ENCODE results near the gene ZNF513. TPM values are rescaled to one million over a fixed set of nuclear protein-coding genes. Genes with fewer than 3 reads are reported as not detected.

Gene ZNF513
- total RNA-seq, 1 donor from 2014 or later: 27.9 TPM

DNA sequence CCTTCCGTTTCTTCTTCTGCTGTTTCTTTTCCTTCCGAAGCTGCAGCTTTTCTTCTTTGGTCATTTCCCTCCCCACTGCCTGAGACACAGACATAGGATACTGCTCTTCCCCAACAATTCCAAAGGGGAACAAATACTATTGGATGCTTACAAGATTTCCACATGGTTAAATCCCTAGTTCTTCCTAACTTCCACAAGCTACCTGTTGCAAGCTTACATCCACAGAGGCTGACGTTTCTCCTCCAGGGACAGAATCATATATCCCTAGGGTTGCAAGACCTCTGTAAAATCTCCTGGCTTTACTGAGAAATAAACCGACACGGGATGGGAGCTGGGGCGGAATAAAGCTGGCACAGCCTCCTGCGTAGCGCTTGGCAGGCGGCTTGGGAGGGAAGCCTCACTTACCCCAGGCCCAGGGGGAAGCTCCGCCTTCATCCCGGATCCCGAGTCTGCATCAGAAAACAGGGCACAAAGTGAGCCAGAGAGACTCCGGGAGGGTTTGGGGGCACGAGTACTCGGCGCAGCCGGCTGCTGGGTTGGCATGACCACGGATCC, 11.0 kb downstream of the ZNF513 start:
- DNase-seq (ENCODE audit: low read depth, low spot score): no peak
- TF ChIP-seq, protein P1, sequence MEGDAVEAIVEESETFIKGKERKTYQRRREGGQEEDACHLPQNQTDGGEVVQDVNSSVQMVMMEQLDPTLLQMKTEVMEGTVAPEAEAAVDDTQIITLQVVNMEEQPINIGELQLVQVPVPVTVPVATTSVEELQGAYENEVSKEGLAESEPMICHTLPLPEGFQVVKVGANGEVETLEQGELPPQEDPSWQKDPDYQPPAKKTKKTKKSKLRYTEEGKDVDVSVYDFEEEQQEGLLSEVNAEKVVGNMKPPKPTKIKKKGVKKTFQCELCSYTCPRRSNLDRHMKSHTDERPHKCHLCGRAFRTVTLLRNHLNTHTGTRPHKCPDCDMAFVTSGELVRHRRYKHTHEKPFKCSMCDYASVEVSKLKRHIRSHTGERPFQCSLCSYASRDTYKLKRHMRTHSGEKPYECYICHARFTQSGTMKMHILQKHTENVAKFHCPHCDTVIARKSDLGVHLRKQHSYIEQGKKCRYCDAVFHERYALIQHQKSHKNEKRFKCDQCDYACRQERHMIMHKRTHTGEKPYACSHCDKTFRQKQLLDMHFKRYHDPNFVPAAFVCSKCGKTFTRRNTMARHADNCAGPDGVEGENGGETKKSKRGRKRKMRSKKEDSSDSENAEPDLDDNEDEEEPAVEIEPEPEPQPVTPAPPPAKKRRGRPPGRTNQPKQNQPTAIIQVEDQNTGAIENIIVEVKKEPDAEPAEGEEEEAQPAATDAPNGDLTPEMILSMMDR (conservative IDR thresholded peaks at IDR 0.05): no peak
- Mint-ChIP-seq H3K4me3 (peak overlapping the region; percentile 98), H3K4me1 (peaks cover 36% of the 10 kb centered on the region), H3K9me3 (no peaks in the 10 kb centered on the region), H3K36me3 (ENCODE audit: low read depth) (peaks cover 25% of the 10 kb centered on the region), H3K27ac (ENCODE audit: unreplicated experiment) (peak overlapping the region; percentile 96), H3K27me3 (ENCODE audit: low read depth) (peaks cover 6% of the 10 kb centered on the region)

DNA sequence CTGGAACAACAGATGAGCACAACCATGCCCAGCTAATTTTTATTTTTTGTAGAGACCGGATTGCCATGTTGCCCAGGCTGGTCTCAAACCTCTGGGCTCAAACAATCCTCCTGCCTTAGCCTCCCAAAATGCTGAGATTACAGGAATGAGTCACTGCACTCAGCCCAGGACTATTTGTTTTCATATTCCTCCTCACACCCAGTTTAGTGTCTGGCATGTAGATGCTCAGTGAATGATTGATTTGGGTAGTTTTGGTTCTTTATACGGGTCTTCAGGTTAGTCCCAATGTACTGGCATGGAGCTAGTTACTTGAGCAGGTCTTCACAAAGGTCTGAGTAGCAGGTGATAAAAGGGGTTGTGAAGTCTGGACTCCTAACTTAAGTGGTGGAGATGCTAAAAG, 16.6 kb downstream of the ZNF513 start:
- H3K36me3 Mint-ChIP-seq (ENCODE audit: low read depth): peaks cover 18% of the 10 kb centered on the region

GRCh38 chr2:27362678-27363420, 17.7 kb downstream of the ZNF513 start:
- no peak overlapping the region for H3K27ac Mint-ChIP-seq (ENCODE audit: unreplicated experiment)
- H3K9me3 Mint-ChIP-seq: no peaks in the 10 kb centered on the region
- no peaks in the 10 kb centered on the region for H3K27me3 Mint-ChIP-seq (ENCODE audit: low read depth)
- peak overlapping the region; percentile 29 for H3K4me3 Mint-ChIP-seq
- DNase-seq (ENCODE audit: low read depth, low spot score): no peak
- H3K36me3 Mint-ChIP-seq (ENCODE audit: low read depth): peaks cover 25% of the 10 kb centered on the region
- H3K4me1 Mint-ChIP-seq: peaks cover 8% of the 10 kb centered on the region
- TF ChIP-seq, protein P1 (conservative IDR thresholded peaks at IDR 0.05): no peak

More for the DNA sequence above, 16.6 kb downstream of the ZNF513 start:
- no peak for DNase-seq (ENCODE audit: low read depth, low spot score)
- Mint-ChIP-seq H3K4me3 (no peak overlapping the region), H3K27ac (ENCODE audit: unreplicated experiment) (no peak overlapping the region), H3K4me1 (peaks cover 5% of the 10 kb centered on the region), H3K27me3 (ENCODE audit: low read depth) (no peaks in the 10 kb centered on the region), H3K9me3 (no peaks in the 10 kb centered on the region)
- TF ChIP-seq, protein P1 (conservative IDR thresholded peaks at IDR 0.05): no peak

GRCh38 chr2:27356382-27357181, 24.0 kb downstream of the ZNF513 start, which contains the start of gene GTF3C2:
TSS of gene GTF3C2 (minus strand) at chr2:27356764. CDS start at chr2:27343554, 13,210 bp downstream.
- peak within 1 kb of the TSS; percentile 99 for H3K27ac Mint-ChIP-seq (ENCODE audit: unreplicated experiment)
- no peaks in the 10 kb centered on the region for H3K27me3 Mint-ChIP-seq (ENCODE audit: low read depth)
- DNase-seq (ENCODE audit: low read depth, low spot score): peak; percentile 90
- H3K9me3 Mint-ChIP-seq: peaks cover 2% of the 10 kb centered on the region
- peaks cover 11% of the 10 kb centered on the region for H3K36me3 Mint-ChIP-seq (ENCODE audit: low read depth)
- H3K4me3 Mint-ChIP-seq: peak within 1 kb of the TSS; percentile 98
- H3K4me1 Mint-ChIP-seq: peaks cover 49% of the 10 kb centered on the region
- TF ChIP-seq, protein P1 (conservative IDR thresholded peaks at IDR 0.05): no peak

- peak; percentile 40 for DNase-seq (ENCODE audit: low read depth, low spot score)
Observed at GRCh38 chr2:27356056-27356381, 24.5 kb downstream of the ZNF513 start.

More at GRCh38 chr2:27356056-27356381, 24.5 kb downstream of the ZNF513 start:
- H3K27ac Mint-ChIP-seq (ENCODE audit: unreplicated experiment): peak overlapping the region; percentile 99
- H3K27me3 Mint-ChIP-seq (ENCODE audit: low read depth): no peaks in the 10 kb centered on the region
- peak overlapping the region; percentile 98 for H3K4me3 Mint-ChIP-seq
- TF ChIP-seq, protein P1 (conservative IDR thresholded peaks at IDR 0.05): no peak
- peaks cover 2% of the 10 kb centered on the region for H3K9me3 Mint-ChIP-seq
- peaks cover 11% of the 10 kb centered on the region for H3K36me3 Mint-ChIP-seq (ENCODE audit: low read depth)
- H3K4me1 Mint-ChIP-seq: peaks cover 49% of the 10 kb centered on the region
